ENCODE data around the gene TFDP3.

Gene TFDP3

GRCh38 chrX:133218329-133218728 is at the start of gene TFDP3:
TSS of gene TFDP3 (minus strand) at chrX:133218354. CDS start at chrX:133218259, 95 bp downstream.
- Histone ChIP-seq H4K20me1 (ENCODE audit: insufficient read depth, low read length) (no peaks in the 10 kb centered on the region), H3K4me2 (ENCODE audit: low read length) (no peak within 1 kb of the TSS), H3K27ac (ENCODE audit: low read length) (no peak within 1 kb of the TSS), H3K9me3 (ENCODE audit: insufficient read depth, low read length) (no peaks in the 10 kb centered on the region), H3K36me3 (replicated peaks; ENCODE audit: low read depth, low read length) (no peaks in the 10 kb centered on the region), H3K79me2 (ENCODE audit: low read length) (no peaks in the 10 kb centered on the region), H3K9ac (ENCODE audit: low read length) (no peak within 1 kb of the TSS), H2AFZ (ENCODE audit: low read depth, low read length) (no peak within 1 kb of the TSS), H3K27me3 (ENCODE audit: low read depth, low read length) (no peaks in the 10 kb centered on the region), H3K4me3 (ENCODE audit: low read length) (no peak within 1 kb of the TSS), H3K4me1 (ENCODE audit: low read length) (peaks cover 10% of the 10 kb centered on the region)
- TF ChIP-seq CTCF (IDR thresholded peaks at IDR 0.05; ENCODE audit: low read depth, low read length) (no peak), EZH2phosphoT487 (IDR thresholded peaks at IDR 0.05; ENCODE audit: low read depth) (no peak)

- H3K4me3 ChIP-seq (ENCODE audit: low read length): no peak overlapping the region
- H3K27me3 ChIP-seq (ENCODE audit: low read depth, low read length): no peaks in the 10 kb centered on the region
- no peaks in the 10 kb centered on the region for H3K4me1 ChIP-seq (ENCODE audit: low read length)
- H3K79me2 ChIP-seq (ENCODE audit: low read length): no peaks in the 10 kb centered on the region
- no peak overlapping the region for H3K27ac ChIP-seq (ENCODE audit: low read length)
- no peak overlapping the region for H2AFZ ChIP-seq (ENCODE audit: low read depth, low read length)
- no peaks in the 10 kb centered on the region for H4K20me1 ChIP-seq (ENCODE audit: insufficient read depth, low read length)
- no peak for TF ChIP-seq CTCF (IDR thresholded peaks at IDR 0.05; ENCODE audit: low read depth, low read length)
- no peak overlapping the region for H3K9ac ChIP-seq (ENCODE audit: low read length)
- H3K4me2 ChIP-seq (ENCODE audit: low read length): no peak overlapping the region
- no peaks in the 10 kb centered on the region for H3K36me3 ChIP-seq (replicated peaks; ENCODE audit: low read depth, low read length)
- no peaks in the 10 kb centered on the region for H3K9me3 ChIP-seq (ENCODE audit: insufficient read depth, low read length)
These were observed 49.5 kb upstream of the TFDP3 start for GRCh38 chrX:133267621-133268020.

- Histone ChIP-seq H3K79me2 (ENCODE audit: low read length) (no peaks in the 10 kb centered on the region), H3K27me3 (ENCODE audit: low read depth, low read length) (no peaks in the 10 kb centered on the region), H3K36me3 (replicated peaks; ENCODE audit: low read depth, low read length) (no peaks in the 10 kb centered on the region), H3K27ac (ENCODE audit: low read length) (no peak overlapping the region), H2AFZ (ENCODE audit: low read depth, low read length) (no peak overlapping the region), H3K9ac (ENCODE audit: low read length) (no peak overlapping the region), H3K9me3 (ENCODE audit: insufficient read depth, low read length) (no peaks in the 10 kb centered on the region), H3K4me3 (ENCODE audit: low read length) (no peak overlapping the region), H4K20me1 (ENCODE audit: insufficient read depth, low read length) (no peaks in the 10 kb centered on the region), H3K4me2 (ENCODE audit: low read length) (no peak overlapping the region), H3K4me1 (ENCODE audit: low read length) (no peaks in the 10 kb centered on the region)
- no peak for TF ChIP-seq CTCF (IDR thresholded peaks at IDR 0.05; ENCODE audit: low read depth, low read length)
- no peak for TF ChIP-seq EZH2phosphoT487 (IDR thresholded peaks at IDR 0.05; ENCODE audit: low read depth)
These were observed 47.2 kb upstream of the TFDP3 start for GRCh38 chrX:133265331-133265730.

GRCh38 chrX:133258481-133258880 is 40.3 kb upstream of the TFDP3 start:
- Histone ChIP-seq H3K79me2 (ENCODE audit: low read length) (no peaks in the 10 kb centered on the region), H3K27ac (ENCODE audit: low read length) (no peak overlapping the region), H2AFZ (ENCODE audit: low read depth, low read length) (no peak overlapping the region), H3K36me3 (replicated peaks; ENCODE audit: low read depth, low read length) (no peaks in the 10 kb centered on the region), H3K4me1 (ENCODE audit: low read length) (no peaks in the 10 kb centered on the region), H3K4me2 (ENCODE audit: low read length) (no peak overlapping the region), H3K9me3 (ENCODE audit: insufficient read depth, low read length) (no peaks in the 10 kb centered on the region), H3K9ac (ENCODE audit: low read length) (no peak overlapping the region), H3K27me3 (ENCODE audit: low read depth, low read length) (no peaks in the 10 kb centered on the region), H3K4me3 (ENCODE audit: low read length) (no peak overlapping the region), H4K20me1 (ENCODE audit: insufficient read depth, low read length) (no peaks in the 10 kb centered on the region)
- TF ChIP-seq EZH2phosphoT487 (IDR thresholded peaks at IDR 0.05; ENCODE audit: low read depth) (no peak), CTCF (IDR thresholded peaks at IDR 0.05; ENCODE audit: low read depth, low read length) (no peak)

All from OCI-LY3 (cell line).